Measurements from ENCODE around the gene JUN.

Gene JUN

GRCh38 chr1:58798910-58799442 lies 15.1 kb upstream of the JUN start:
- FAIRE-seq (no peak), DNase-seq (ENCODE audit: insufficient read length, low spot score) (no peak)
- TF ChIP-seq, protein P1, sequence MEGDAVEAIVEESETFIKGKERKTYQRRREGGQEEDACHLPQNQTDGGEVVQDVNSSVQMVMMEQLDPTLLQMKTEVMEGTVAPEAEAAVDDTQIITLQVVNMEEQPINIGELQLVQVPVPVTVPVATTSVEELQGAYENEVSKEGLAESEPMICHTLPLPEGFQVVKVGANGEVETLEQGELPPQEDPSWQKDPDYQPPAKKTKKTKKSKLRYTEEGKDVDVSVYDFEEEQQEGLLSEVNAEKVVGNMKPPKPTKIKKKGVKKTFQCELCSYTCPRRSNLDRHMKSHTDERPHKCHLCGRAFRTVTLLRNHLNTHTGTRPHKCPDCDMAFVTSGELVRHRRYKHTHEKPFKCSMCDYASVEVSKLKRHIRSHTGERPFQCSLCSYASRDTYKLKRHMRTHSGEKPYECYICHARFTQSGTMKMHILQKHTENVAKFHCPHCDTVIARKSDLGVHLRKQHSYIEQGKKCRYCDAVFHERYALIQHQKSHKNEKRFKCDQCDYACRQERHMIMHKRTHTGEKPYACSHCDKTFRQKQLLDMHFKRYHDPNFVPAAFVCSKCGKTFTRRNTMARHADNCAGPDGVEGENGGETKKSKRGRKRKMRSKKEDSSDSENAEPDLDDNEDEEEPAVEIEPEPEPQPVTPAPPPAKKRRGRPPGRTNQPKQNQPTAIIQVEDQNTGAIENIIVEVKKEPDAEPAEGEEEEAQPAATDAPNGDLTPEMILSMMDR (IDR thresholded peaks at IDR 0.05; ENCODE audit: insufficient read depth, missing control alignments) = no peak

DNA sequence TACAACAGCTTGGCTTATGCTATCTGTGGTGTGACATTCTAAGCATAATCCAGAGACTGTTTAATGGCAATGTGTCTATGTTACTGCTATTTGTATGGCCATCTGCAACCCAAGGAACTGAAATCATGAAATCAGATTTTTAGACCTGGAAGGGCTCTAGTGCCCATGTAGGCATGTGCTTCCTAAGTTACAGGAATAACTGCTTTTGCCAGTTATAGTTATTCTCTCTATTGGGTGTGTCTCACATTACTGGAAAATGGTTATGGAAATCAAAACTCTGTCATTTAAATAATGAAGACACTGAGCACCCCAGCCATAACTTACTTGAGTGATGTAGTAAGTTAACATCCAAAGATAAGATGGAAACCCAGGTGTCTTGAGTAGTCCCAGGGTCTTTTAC lies 12.6 kb upstream of the JUN start:
- no peak for FAIRE-seq
- TF ChIP-seq, protein P1 (IDR thresholded peaks at IDR 0.05; ENCODE audit: insufficient read depth, missing control alignments) = no peak

DNA sequence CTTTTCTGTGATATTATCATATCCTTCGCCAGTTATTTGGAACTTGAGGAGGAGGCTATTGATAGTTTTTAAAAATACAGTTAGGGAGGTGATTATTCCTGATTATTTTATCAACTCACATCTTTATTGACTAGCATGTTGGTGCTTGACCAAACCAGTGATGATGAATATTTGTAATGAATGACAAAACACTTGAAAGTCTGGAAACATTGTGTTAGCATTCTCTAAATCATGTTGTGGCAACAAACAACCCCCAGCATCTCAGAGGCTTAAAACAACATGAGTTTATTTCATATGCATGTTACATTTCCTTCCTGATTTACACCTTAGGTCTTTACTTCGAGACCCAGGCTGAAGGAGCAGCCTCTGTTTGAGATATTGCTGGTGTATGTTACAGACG lies 10.7 kb upstream of the JUN start:
- FAIRE-seq (no peak), DNase-seq (ENCODE audit: insufficient read length, low spot score) (no peak)
- TF ChIP-seq, protein P1 (IDR thresholded peaks at IDR 0.05; ENCODE audit: insufficient read depth, missing control alignments) = no peak

More for the DNA sequence above, 12.6 kb upstream of the JUN start:
- no peak for DNase-seq (ENCODE audit: insufficient read length, low spot score)

GRCh38 chr1:58792846-58793245 lies 9.0 kb upstream of the JUN start:
- FAIRE-seq = no peak
- DNase-seq (ENCODE audit: insufficient read length, low spot score) = no peak
- TF ChIP-seq, protein P1 (IDR thresholded peaks at IDR 0.05; ENCODE audit: insufficient read depth, missing control alignments) = no peak

DNA sequence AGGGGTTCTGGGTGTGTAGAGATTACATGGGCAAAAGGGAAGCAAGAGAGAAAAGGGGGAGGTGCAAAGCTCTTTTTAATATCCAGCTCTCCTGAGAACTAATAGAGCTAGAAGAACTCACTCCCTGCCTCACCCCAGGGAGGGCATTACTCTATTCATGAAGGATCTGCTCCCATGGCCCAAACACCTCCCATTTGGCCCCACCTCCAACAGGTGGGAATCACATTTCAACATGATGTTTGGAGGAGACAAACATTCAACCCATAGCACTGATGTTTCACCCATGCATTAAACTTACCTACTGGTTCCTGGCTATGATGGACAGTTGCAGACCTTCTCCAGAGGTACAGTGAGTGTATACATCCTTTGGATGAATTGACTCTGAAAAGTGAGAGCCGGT lies 7.3 kb upstream of the JUN start:
- FAIRE-seq (no peak), DNase-seq (ENCODE audit: insufficient read length, low spot score) (no peak)
- TF ChIP-seq, protein P1 (IDR thresholded peaks at IDR 0.05; ENCODE audit: insufficient read depth, missing control alignments) = no peak

DNA sequence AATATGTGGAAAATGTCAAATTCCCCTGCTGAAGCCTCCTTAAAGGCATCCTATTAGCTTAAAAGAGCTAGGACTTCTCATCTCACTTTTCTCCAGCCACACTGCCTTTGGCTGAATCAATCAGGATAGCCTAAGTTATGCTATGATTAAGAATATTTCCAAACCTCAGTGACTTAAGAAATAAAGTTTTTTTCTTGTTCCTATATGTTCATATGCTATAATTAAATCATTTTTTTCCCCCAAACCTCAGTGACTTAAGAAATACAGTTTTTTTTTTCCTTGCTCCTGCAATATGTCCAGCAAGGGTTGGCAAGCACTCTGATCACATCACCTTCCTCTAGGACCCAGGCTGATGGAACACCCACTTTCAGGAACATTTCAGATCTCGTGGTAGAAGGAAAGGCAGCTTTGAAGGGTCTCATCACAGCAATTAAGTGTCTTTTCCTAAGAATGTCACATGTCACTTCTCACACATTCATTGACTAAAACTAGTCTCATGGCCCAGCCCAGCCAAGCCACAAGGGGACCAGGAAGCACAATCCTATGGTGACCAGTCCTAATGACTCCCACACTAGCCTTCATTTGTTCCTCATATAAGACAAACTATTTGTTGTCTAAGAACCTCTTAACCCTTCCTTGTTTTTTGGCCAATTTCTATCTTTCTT lies 6.3 kb upstream of the JUN start:
- TF ChIP-seq, protein P1 (IDR thresholded peaks at IDR 0.05; ENCODE audit: insufficient read depth, missing control alignments) = no peak
- FAIRE-seq (no peak), DNase-seq (ENCODE audit: insufficient read length, low spot score) (no peak)

DNA sequence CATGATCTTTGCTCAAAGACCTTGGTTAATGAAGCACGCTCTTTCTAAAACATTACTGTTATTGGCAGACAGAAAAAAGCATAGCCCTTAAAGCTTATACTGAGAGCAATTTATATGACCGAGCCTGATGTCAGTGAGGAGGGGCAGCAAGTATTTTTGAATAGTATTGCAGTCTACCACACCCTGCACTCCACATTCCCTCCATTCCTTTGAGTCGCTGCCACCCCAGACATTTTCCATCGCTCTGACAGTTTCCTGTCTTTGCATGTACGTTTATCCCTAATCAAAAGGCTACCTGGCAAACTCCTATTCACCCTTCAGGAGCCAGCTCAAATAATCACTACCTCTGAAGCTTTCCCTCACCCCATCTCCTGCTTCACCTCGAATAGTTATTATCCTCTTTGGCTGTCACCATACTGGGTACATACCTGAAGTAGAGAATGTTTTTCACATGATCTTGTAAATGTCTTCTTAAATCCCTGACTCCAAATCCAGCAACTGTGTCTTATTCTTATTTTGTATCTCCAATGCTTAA lies 5.5 kb upstream of the JUN start:
- no peak for DNase-seq (ENCODE audit: insufficient read length, low spot score)
- TF ChIP-seq, protein P1 (IDR thresholded peaks at IDR 0.05; ENCODE audit: insufficient read depth, missing control alignments) = no peak
- FAIRE-seq = no peak
